Measurements from ENCODE around the gene SCRT2.

The SCRT2 gene

DNA sequence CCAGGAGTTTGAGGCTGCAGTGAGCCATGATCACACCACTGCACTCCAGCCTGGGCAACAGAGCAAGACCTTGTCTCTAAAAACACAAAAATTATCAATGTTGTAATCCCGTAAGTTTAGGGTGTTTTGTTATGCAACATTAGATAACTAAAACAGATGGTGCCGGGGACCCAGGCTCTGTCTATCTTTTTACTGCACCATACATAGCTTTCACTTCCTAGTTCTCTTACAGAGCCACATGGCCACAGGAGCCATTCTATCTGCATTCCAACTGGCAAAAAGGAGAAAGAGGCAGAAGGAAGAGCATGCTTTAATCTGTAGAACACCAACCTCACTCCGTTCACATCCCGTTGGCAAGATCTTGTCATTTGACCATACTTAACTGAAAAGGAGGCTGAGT, 60.1 kb downstream of the SCRT2 start:
- TF ChIP-seq, protein P1, sequence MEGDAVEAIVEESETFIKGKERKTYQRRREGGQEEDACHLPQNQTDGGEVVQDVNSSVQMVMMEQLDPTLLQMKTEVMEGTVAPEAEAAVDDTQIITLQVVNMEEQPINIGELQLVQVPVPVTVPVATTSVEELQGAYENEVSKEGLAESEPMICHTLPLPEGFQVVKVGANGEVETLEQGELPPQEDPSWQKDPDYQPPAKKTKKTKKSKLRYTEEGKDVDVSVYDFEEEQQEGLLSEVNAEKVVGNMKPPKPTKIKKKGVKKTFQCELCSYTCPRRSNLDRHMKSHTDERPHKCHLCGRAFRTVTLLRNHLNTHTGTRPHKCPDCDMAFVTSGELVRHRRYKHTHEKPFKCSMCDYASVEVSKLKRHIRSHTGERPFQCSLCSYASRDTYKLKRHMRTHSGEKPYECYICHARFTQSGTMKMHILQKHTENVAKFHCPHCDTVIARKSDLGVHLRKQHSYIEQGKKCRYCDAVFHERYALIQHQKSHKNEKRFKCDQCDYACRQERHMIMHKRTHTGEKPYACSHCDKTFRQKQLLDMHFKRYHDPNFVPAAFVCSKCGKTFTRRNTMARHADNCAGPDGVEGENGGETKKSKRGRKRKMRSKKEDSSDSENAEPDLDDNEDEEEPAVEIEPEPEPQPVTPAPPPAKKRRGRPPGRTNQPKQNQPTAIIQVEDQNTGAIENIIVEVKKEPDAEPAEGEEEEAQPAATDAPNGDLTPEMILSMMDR (IDR thresholded peaks at IDR 0.05; ENCODE audit: extremely low read depth, missing control alignments) = no peak
- no peak for DNase-seq (ENCODE audit: low spot score)

DNA sequence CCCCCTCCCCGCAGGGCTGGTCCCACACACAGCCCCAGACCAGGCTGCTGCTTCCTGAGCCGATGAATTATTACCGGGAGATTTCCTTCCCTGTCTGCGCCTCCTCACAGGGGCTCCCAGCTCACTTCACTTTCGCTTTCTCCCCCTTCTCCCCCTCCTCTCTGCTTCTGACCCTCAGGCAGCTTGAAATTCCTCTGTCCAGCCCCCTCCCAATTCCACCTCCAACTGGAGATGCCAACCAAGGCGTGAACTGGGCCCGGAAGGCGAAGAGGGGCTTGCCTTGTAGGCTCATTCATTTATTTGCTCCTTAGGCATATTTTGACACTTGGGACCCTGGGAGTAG, 63.8 kb downstream of the SCRT2 start:
- no peak for DNase-seq (ENCODE audit: low spot score)
- TF ChIP-seq, protein P1 (IDR thresholded peaks at IDR 0.05; ENCODE audit: extremely low read depth, missing control alignments) = no peak

Data from GM20000 (cell line).